B cell (primary cell): ENCODE results near the gene MRPL33.

Source experiments
- EZH2 ChIP-seq: IDR thresholded peaks from 2 replicates; pipeline ENCODE4 v1.6.1; 2012; ENCODE audit warnings: borderline replicate concordance, low read depth, mild to moderate bottlenecking, moderate library complexity, low read length; ENCODE audit not compliant: insufficient read depth, poor library complexity, severe bottlenecking
- TF ChIP-seq, protein P1 (sequence below): fragments of 200-600 bp; IDR thresholded peaks from one replicate; pipeline ENCODE4 v1.8.0; 2022; ENCODE audit warnings: antibody characterized with exemption, mild to moderate bottlenecking

- TF ChIP-seq, protein P1, sequence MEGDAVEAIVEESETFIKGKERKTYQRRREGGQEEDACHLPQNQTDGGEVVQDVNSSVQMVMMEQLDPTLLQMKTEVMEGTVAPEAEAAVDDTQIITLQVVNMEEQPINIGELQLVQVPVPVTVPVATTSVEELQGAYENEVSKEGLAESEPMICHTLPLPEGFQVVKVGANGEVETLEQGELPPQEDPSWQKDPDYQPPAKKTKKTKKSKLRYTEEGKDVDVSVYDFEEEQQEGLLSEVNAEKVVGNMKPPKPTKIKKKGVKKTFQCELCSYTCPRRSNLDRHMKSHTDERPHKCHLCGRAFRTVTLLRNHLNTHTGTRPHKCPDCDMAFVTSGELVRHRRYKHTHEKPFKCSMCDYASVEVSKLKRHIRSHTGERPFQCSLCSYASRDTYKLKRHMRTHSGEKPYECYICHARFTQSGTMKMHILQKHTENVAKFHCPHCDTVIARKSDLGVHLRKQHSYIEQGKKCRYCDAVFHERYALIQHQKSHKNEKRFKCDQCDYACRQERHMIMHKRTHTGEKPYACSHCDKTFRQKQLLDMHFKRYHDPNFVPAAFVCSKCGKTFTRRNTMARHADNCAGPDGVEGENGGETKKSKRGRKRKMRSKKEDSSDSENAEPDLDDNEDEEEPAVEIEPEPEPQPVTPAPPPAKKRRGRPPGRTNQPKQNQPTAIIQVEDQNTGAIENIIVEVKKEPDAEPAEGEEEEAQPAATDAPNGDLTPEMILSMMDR: no peak
- TF ChIP-seq EZH2: no peak
Observed at GRCh38 chr2:27815860-27816438, 44.4 kb downstream of the MRPL33 start.
